GM18505 (cell line): ENCODE data around the gene CRTC3.

Source experiments
- ATAC-seq: cut with Tn5 transposase; IDR thresholded peaks from one replicate; pipeline ENCODE4 v1.9.1; 2021; ENCODE audit not compliant: unreplicated experiment
- POLR2A ChIP-seq: IDR thresholded peaks from 4 replicates; pipeline ENCODE4 v1.6.1; 2011; ENCODE audit warnings: borderline replicate concordance; ENCODE audit not compliant: insufficient read depth, insufficient read length; ENCODE audit errors: extremely low read depth

CRTC3 gene

DNA sequence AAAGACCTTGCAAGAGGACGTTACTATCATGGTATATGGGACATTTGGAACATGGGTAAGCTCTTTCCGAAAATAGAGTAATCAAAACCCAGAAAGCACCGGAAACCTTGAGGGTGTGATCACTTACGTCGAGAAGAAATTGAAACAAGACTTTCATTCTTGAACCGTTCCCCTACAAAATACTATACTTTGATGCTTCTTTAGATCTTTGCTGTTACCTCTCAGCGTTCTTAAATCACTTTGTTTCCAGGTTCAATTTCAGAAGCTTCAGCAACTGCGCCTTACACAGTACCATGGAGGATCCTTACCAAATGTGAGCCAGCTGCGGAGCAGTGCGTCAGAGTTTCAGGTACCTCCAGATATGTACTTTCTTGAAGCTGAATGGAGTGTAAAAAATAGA, 10.1 kb downstream of the CRTC3 start:
- ATAC-seq = no peak
- TF ChIP-seq POLR2A = no peak

- ATAC-seq = no peak
These were observed 11.0 kb downstream of the CRTC3 start for GRCh38 chr15:90540768-90541167.

GRCh38 chr15:90545095-90545494, 15.4 kb downstream of the CRTC3 start:
- no peak for TF ChIP-seq POLR2A
- no peak for ATAC-seq

More at GRCh38 chr15:90540768-90541167, 11.0 kb downstream of the CRTC3 start:
- TF ChIP-seq POLR2A = no peak

DNA sequence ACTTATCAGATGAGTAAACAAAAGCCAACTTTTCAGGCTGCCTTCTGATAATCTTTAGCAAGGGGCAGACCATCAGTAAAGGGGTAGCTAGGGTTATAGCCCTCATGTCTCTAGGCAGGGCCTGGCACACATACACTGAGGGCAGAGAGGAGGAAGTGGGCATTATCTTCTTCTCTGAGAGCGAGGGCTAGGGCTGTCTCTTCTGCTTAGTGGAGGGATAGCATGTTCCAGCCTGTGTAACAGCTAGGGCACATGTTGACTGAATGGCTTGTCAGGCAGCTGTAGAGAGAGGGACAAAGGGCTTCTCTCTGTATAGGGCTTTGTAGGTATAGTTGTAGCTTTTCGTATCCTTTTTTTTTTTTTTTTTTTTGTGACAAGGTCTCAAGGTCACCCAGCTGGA, 17.8 kb downstream of the CRTC3 start:
- no peak for TF ChIP-seq POLR2A
- no peak for ATAC-seq

DNA sequence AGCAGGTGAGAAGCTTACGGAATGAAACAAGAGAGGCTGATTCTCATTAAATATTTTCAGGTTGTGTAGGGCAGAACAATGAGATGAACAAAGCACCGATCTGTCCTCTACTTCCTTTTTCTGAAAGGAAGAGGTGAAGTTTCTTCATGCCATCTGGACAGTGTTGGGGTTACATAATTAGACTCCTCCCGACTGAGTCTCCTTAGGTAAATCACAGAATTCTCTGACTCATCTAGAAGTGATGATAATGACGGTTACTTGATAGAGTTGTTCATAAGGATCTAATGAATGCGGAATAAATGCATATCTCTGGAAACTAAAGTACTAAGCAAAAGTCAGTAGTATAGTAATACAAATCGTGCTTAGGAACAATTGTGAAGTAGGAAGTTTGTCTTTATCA, 21.2 kb downstream of the CRTC3 start:
- no peak for ATAC-seq

DNA sequence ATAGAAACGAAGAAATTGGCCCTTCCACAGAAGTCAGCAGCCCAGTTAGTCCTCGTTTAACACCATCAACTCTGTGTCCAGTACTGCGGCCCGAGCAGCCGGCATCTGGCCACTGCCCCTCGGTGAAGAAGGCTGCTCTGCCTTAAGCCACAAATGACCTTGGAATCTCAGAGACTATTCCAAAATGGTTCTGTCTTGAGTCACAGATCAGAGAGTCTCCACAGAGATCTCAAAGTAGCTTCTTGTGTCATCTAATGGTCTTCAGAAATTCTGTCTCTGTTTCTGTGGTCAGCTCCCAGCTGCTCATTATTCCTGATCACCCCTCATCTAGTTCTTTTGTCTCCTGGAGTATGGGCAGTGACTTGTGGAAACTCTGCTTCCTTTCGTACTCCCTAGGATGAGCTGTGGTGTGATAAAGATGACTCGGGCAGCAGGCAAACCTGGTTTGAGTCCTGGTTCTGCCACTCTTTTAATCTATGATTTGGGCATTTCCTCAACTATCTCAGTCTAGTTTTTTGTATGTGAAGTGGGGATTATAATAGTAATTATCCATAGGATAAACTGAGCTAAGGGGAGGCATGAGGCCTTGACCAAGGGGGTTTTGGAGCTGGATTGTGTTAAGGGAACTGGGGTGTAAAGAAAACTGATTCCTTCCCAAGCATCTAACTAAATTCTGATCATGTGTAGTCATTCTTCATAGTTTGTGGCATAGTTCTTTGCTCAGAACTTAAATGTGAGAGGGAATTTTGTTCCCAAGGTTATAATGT, 22.6 kb downstream of the CRTC3 start:
- TF ChIP-seq POLR2A = no peak

More for the DNA sequence above, 21.2 kb downstream of the CRTC3 start:
- no peak for TF ChIP-seq POLR2A

GRCh38 chr15:90552929-90553211, 23.1 kb downstream of the CRTC3 start:
- no peak for ATAC-seq

More for the DNA sequence above, 22.6 kb downstream of the CRTC3 start:
- ATAC-seq = no peak

DNA sequence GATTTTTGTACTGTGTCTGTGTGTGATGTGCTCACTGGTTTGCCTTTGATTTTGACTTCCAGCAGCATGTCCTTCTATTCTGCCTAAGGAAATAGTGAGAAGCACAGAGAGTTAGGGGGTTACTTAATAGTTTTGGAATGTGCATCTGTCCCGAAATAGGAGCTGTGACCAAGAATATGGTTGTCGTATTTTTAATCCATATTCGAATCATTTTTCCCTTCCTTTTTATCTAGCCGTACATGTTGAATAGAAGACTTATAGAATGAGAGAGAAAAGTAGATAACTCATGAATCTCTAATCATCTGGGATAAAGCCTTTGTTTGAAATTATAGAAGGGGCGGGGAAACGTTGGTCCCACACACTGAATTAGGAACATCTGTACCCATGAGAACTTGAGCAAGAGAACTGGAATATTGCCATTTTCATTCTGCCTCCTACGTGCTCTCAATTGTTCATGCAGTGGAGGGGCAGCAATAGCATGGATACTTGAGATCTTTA, 23.6 kb downstream of the CRTC3 start:
- no peak for TF ChIP-seq POLR2A
- no peak for ATAC-seq

More at GRCh38 chr15:90552929-90553211, 23.1 kb downstream of the CRTC3 start:
- no peak for TF ChIP-seq POLR2A

DNA sequence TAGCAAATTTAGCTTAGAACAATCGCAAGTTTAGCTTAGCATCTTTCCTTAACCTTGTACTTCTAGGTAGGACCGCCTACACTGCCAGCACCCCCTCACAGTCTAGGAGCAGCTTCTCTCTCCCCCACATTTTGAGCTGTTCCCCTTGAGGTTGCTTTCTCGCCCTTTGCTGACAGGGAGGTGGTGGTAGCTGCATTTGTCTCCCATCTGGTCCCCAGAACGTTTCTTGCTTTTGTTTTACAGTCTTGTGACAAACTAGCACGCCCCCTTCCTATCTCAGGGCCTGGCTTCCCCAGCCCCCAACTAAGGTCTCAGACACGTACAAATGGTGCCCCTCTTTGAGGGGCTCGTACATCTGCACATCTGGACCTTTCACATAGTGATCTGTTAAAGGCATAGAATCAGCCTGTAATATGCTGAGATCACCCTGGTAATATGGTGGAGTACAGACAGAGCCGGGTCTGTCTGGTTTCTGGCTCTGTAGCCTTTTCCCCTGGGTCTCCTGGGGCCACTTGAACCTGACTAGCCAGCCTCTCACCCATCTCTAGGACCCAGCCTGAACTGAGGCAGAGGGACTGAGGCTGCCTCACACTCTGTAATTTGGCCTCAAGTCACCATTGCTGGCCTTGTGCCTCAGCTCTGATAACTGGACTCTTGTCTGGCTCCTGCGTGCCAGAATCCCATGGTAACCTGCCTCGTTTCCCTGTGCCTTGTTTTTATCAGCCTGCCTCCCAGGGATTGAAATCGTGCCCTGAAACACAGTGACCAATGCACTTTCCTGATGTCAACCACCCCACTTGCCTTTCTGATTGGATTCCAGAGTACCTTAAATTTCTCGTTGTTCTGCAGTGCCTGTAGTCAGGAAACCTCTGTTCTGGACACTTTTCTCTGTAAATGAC, 27.7 kb downstream of the CRTC3 start:
- TF ChIP-seq POLR2A = no peak
- no peak for ATAC-seq

DNA sequence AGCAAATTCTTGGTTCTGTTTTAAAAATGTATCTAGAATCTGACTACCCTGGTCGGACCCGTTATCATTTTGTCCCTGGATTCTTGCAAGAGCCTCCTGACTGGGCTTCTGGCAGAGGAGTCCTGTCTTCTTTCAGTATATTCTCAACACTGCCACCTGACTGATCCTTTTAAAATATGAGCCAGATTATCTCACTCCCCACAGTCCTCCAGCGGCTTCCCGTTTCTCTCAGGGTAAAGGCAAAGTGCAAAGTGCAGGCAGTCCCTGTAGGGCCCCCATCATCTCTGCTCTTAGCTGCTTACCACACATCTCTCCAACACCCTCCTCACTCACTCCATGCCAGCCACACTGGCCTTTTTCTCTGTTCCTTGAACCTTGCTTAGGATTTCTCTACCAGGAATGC, 28.4 kb downstream of the CRTC3 start:
- no peak for TF ChIP-seq POLR2A
- no peak for ATAC-seq

DNA sequence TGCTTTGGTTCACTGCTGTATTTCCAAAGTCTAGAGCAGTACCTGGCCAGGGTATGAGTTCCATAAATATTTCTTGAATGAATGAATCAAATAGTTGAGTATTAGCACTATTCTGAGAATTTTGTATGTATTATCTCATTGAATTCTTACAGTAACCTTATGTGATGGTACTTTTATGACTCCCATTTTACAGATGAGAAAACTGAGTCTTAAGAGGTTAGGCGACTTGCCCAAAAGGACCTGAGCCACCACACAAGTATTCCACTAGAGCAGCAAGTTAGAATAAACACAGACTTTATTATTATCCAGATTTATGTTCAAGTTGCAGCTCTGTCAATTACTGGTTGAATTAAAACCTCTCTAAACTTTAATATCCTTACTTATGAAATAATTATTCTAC, 29.4 kb downstream of the CRTC3 start:
- TF ChIP-seq POLR2A = no peak
- no peak for ATAC-seq

DNA sequence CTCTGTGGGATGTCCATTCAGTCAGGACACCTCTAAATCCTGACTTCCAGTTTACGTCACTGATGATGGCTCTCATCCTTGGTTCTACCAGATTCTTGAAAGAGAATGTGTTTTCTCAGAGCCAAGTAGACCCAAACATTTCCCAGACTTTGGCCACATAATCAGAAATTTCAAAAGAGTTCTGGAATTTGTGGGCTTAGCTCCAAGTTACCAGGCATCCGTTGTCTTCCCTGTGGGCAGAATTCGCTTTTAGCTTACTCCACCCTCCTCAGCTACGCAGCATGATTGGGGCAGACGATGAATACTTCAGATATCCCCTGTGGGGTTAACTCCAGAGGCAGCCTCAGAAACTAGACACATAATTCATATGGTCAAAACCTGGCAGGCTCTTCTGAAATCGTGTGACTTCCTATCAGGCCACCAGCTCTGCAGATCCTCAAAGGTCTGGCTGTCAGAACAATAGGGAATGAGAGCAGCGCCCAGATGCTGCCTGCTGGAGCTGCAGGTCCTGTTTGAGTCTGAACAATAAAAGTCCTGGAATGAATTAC, 30.6 kb downstream of the CRTC3 start:
- ATAC-seq = no peak
- no peak for TF ChIP-seq POLR2A
